Amniotic epithelial cell (primary cell): ENCODE results near the gene STK17A.
A peak's percentile ranks its signal among the peaks of the same experiment; 100 is the strongest.
"Not testable (repeated sequence)": the region's sequence is repeated elsewhere in the genome, so short reads cannot be mapped to it uniquely, and the experiment has no call there.

ENCODE experiments used
- DNase-seq: peaks from one replicate; pipeline ENCODE4 v3.0.0-alpha.2; 2010; ENCODE audit warnings: low read depth

The STK17A gene

GRCh38 chr7:43568529-43568928 is 14.4 kb upstream of the STK17A start:
- no peak for DNase-seq

- DNase-seq: peak; percentile 60
Measured at GRCh38 chr7:43569424-43569823, 13.5 kb upstream of the STK17A start.

GRCh38 chr7:43570688-43571365 is 12.1 kb upstream of the STK17A start:
- DNase-seq: no peak

GRCh38 chr7:43572516-43573049 is 10.3 kb upstream of the STK17A start:
- DNase-seq: peak; percentile 100

GRCh38 chr7:43573832-43574231 is 9.1 kb upstream of the STK17A start:
- not testable (repeated sequence) for DNase-seq

- DNase-seq: no peak
Measured at GRCh38 chr7:43575506-43575905, 7.4 kb upstream of the STK17A start.

- DNase-seq: no peak
Measured at GRCh38 chr7:43576241-43576640, 6.7 kb upstream of the STK17A start.

GRCh38 chr7:43577485-43577951 is 5.4 kb upstream of the STK17A start:
- DNase-seq: peak; percentile 76

- peak; percentile 32 for DNase-seq
Measured at GRCh38 chr7:43583424-43584194, 701 bp downstream of the STK17A start.

- peak; percentile 87 for DNase-seq
Measured at GRCh38 chr7:43584195-43584586, 1.3 kb downstream of the STK17A start.

- not testable (repeated sequence) for DNase-seq
Measured at GRCh38 chr7:43584733-43585132, 1.8 kb downstream of the STK17A start.

GRCh38 chr7:43585562-43585961 is 2.7 kb downstream of the STK17A start:
- DNase-seq: peak; percentile 93

- DNase-seq: peak; percentile 27
Measured at GRCh38 chr7:43586251-43586900, 3.5 kb downstream of the STK17A start.

GRCh38 chr7:43588477-43589132 is 5.7 kb downstream of the STK17A start:
- DNase-seq: no peak

- DNase-seq: no peak
Measured at GRCh38 chr7:43589133-43589478, 6.2 kb downstream of the STK17A start.

- no peak for DNase-seq
Measured at GRCh38 chr7:43589728-43590127, 6.8 kb downstream of the STK17A start.

- DNase-seq: no peak
Measured at GRCh38 chr7:43590862-43591557, 8.1 kb downstream of the STK17A start.

- peak; percentile 67 for DNase-seq
Measured at GRCh38 chr7:43591558-43592180, 8.8 kb downstream of the STK17A start.

GRCh38 chr7:43592326-43592725 is 9.4 kb downstream of the STK17A start:
- no peak for DNase-seq

- no peak for DNase-seq
Measured at GRCh38 chr7:43593010-43593409, 10.1 kb downstream of the STK17A start.

- DNase-seq: no peak
Measured at GRCh38 chr7:43594020-43594419, 11.1 kb downstream of the STK17A start.
